Keratinocyte (primary cell): ENCODE data around the gene MYH13. TPM values are rescaled to one million over a fixed set of nuclear protein-coding genes. Genes with fewer than 3 reads are reported as not detected.

Experiments used
- DNase-seq: peaks from one replicate; pipeline ENCODE4 v3.0.0-alpha.2; 2011; ENCODE audit warnings: low read depth, missing footprints, low spot score
- FAIRE-seq: peaks from 2 replicates; lab custom pipeline; 2011; peaks lifted over from hg19 to GRCh38; lab: Jason Lieb, UNC
- H2AFZ ChIP-seq: 2 replicates; pipeline ENCODE4 v1.6.0; 2012; ENCODE audit warnings: low read length, control low read depth, inconsistent platforms; ENCODE audit not compliant: control insufficient read depth
- H3K27ac ChIP-seq: 2 replicates; pipeline ENCODE4 v1.5.1; 2011; ENCODE audit warnings: low read length; ENCODE audit not compliant: control insufficient read depth, insufficient read depth
- H3K27me3 ChIP-seq: 3 replicates; pipeline ENCODE4 v1.6.0; 2011; ENCODE audit warnings: low read length; ENCODE audit not compliant: control insufficient read depth, insufficient read depth; ENCODE audit errors: extremely low read depth
- H3K36me3 ChIP-seq, 2 experiments: 2 replicates in 1 of 2; 3 replicates in 1 of 2; pipeline ENCODE4 v1.5.1; 2011; ENCODE audit warnings: low read length in 2 of 2, mild to moderate bottlenecking in 1 of 2; ENCODE audit not compliant: control insufficient read depth in 2 of 2, insufficient read depth in 2 of 2; ENCODE audit errors: extremely low read depth in 1 of 2
- H3K4me1 ChIP-seq: 3 replicates; pipeline ENCODE4 v1.5.1; 2011; ENCODE audit warnings: low read length; ENCODE audit not compliant: control insufficient read depth, insufficient read depth; ENCODE audit errors: extremely low read depth
- H3K4me2 ChIP-seq: 3 replicates; pipeline ENCODE4 v1.6.0; 2011; ENCODE audit warnings: low read depth, low read length; ENCODE audit not compliant: control insufficient read depth, insufficient read depth; ENCODE audit errors: extremely low read depth
- H3K4me3 ChIP-seq, 3 experiments: fragments of 200-600 bp in 1 of 3; sonication (generic) in 1 of 3; 2 replicates in 2 of 3; 3 replicates in 1 of 3; pipeline ENCODE4 v1.5.1; 2011 to 2016; ENCODE audit warnings: low read length in 3 of 3, mild to moderate bottlenecking in 3 of 3, control low read depth in 2 of 3, inconsistent platforms in 1 of 3, low read depth in 1 of 3, mixed read lengths in 1 of 3, mixed run types in 1 of 3, moderate library complexity in 1 of 3; ENCODE audit not compliant: control insufficient read depth in 2 of 3, insufficient read depth in 2 of 3; ENCODE audit errors: extremely low read depth in 1 of 3
- H3K79me2 ChIP-seq: 2 replicates; pipeline ENCODE4 v1.6.0; 2012; ENCODE audit warnings: low read length; ENCODE audit not compliant: control insufficient read depth, insufficient read depth
- H3K9ac ChIP-seq: 3 replicates; pipeline ENCODE4 v1.6.0; 2011; ENCODE audit warnings: low read length; ENCODE audit not compliant: control insufficient read depth, insufficient read depth; ENCODE audit errors: extremely low read depth
- H3K9me1 ChIP-seq: 3 replicates; pipeline ENCODE4 v1.6.0; 2011; ENCODE audit warnings: low read length; ENCODE audit not compliant: control insufficient read depth, insufficient read depth; ENCODE audit errors: extremely low read depth
- H3K9me3 ChIP-seq: 2 replicates; pipeline ENCODE4 v1.5.1; 2012; ENCODE audit warnings: low read depth, low read length; ENCODE audit not compliant: control insufficient read depth
- H4K20me1 ChIP-seq: 3 replicates; pipeline ENCODE4 v1.6.0; 2011; ENCODE audit warnings: low read length; ENCODE audit not compliant: control insufficient read depth, insufficient read depth; ENCODE audit errors: extremely low read depth
- CTCF ChIP-seq, 3 experiments: IDR thresholded peaks in 1 of 3; conservative IDR thresholded peaks in 1 of 3; optimal IDR thresholded peaks in 1 of 3; 2 replicates in 2 of 3; 3 replicates in 1 of 3; pipeline versions ENCODE3 to v1.5.1; 2011; ENCODE audit warnings: low read length in 3 of 3, mild to moderate bottlenecking in 3 of 3, moderate library complexity in 2 of 3, control low read depth in 1 of 3, inconsistent platforms in 1 of 3; ENCODE audit not compliant: insufficient read depth in 2 of 3; ENCODE audit errors: extremely low read depth in 1 of 3
- EZH2 ChIP-seq: IDR thresholded peaks from one replicate; pipeline ENCODE4 v1.6.1; 2012; ENCODE audit warnings: inconsistent platforms, mild to moderate bottlenecking, low read length, moderate library complexity
- dilution Hi-C: fragments of 300-500 bp; cut with MboI; formaldehyde crosslinking; loops from one replicate; pipeline ENCODE4 v1.7.0; 2020; ENCODE audit warnings: low sequenced_read_pairs; ENCODE audit not compliant: extremely low pct_ligation_motif_present
- polyA plus RNA-seq, 5 experiments: library from polyadenylated mRNA; depleted of rRNA in 3 of 5; stranded (reverse) in 3 of 5; stranded (forward) in 1 of 5; unstranded in 1 of 5; fragments of >200 nt; gene quantifications; 1 replicate in 1 of 5; 2 replicates in 3 of 5; 3 replicates in 1 of 5; pipeline versions ENCODE4 v1.2.1 to v1.2.3, GENCODE V29; 2011 to 2012; ENCODE audit warnings: missing spikeins in 2 of 5, low read depth in 1 of 5, low replicate concordance in 1 of 5

The MYH13 gene
- polyA plus RNA-seq, 1 donor (not counting 4 experiments of a cell fraction or from before 2014, with no cell fraction given), result not detected

- Histone ChIP-seq H4K20me1 (no peaks in the 10 kb centered on the region), H3K9ac (no peak overlapping the region), H3K4me2 (no peak overlapping the region), H2AFZ (no peak overlapping the region), H3K9me1 (no peaks in the 10 kb centered on the region), H3K79me2 (no peaks in the 10 kb centered on the region), H3K36me3 (no peaks in the 10 kb centered on the region), H3K4me3 (no peak overlapping the region), H3K9me3 (no peaks in the 10 kb centered on the region), H3K27ac (no peak overlapping the region), H3K4me1 (no peaks in the 10 kb centered on the region), H3K27me3 (no peaks in the 10 kb centered on the region)
- no peak for TF ChIP-seq EZH2
- no peak for TF ChIP-seq CTCF (optimal IDR thresholded peaks at IDR 0.05 in 1 of 3, IDR thresholded peaks at IDR 0.05 in 1 of 3, conservative IDR thresholded peaks at IDR 0.05 in 1 of 3; ENCODE audit: extremely low read depth in 1 of 3, insufficient read depth in 2 of 3, low read length in 3 of 3)
- DNase-seq, result no peak
- FAIRE-seq, result no peak
- dilution Hi-C loops, result no loop called here
Measured at GRCh38 chr17:10332515-10332914, 40.3 kb downstream of the MYH13 start.

GRCh38 chr17:10328971-10329923 is 43.6 kb downstream of the MYH13 start:
- Histone ChIP-seq H3K4me1 (no peaks in the 10 kb centered on the region), H3K4me3 (no peak overlapping the region), H4K20me1 (no peaks in the 10 kb centered on the region), H3K9me3 (no peaks in the 10 kb centered on the region), H3K9ac (no peak overlapping the region), H3K9me1 (no peaks in the 10 kb centered on the region), H3K36me3 (no peaks in the 10 kb centered on the region), H3K79me2 (no peaks in the 10 kb centered on the region), H3K27me3 (no peaks in the 10 kb centered on the region), H3K27ac (no peak overlapping the region), H2AFZ (no peak overlapping the region), H3K4me2 (no peak overlapping the region)
- DNase-seq (no peak), FAIRE-seq (no peak)
- dilution Hi-C loops, result no loop called here
- TF ChIP-seq CTCF (optimal IDR thresholded peaks at IDR 0.05 in 1 of 3, IDR thresholded peaks at IDR 0.05 in 1 of 3, conservative IDR thresholded peaks at IDR 0.05 in 1 of 3; ENCODE audit: extremely low read depth in 1 of 3, insufficient read depth in 2 of 3, low read length in 3 of 3) (no peak), EZH2 (no peak)
